BJ (cell line): ENCODE measurements around the gene OSBPL6. TPM values are rescaled to one million over a fixed set of nuclear protein-coding genes. Genes with fewer than 3 reads are reported as not detected.
"Not testable (repeated sequence)": the region's sequence is repeated elsewhere in the genome, so short reads cannot be mapped to it uniquely, and the experiment has no call there.

Experiments used
- CTCF ChIA-PET: fragments of 350-600 bp; formaldehyde crosslinking; extraction: SDS; loops from one replicate; lab custom pipeline; 2021; ENCODE audit warnings: antibody characterized with exemption, inconsistent platforms; lab: Yijun Ruan, JAX
- POLR2A ChIA-PET: fragments of 300-600 bp; sonication (Branson Sonifier 250); formaldehyde crosslinking; extraction: SDS; loops from one replicate; lab custom pipeline; 2021; ENCODE audit warnings: antibody characterized with exemption; lab: Charles Lee
- DNase-seq: peaks from one replicate; pipeline ENCODE4 v3.0.0-alpha.2; 2011; ENCODE audit warnings: low read depth
- H3K27me3 ChIP-seq: 2 replicates; pipeline ENCODE4 v1.6.0; 2011; ENCODE audit warnings: low read length; ENCODE audit not compliant: control insufficient read depth, insufficient read depth
- H3K36me3 ChIP-seq: 2 replicates; pipeline ENCODE4 v1.5.1; 2011; ENCODE audit warnings: low read length; ENCODE audit not compliant: control insufficient read depth, insufficient read depth
- H3K4me3 ChIP-seq: 2 replicates; pipeline ENCODE4 v1.5.1; 2011; ENCODE audit warnings: low read depth, mild to moderate bottlenecking, control low read depth, low read length
- CTCF ChIP-seq: IDR thresholded peaks from 2 replicates; pipeline ENCODE4 v1.5.1; 2011; ENCODE audit warnings: low read depth, mild to moderate bottlenecking, control low read depth, inconsistent platforms, low read length, moderate library complexity; ENCODE audit not compliant: insufficient read depth
- polyA minus RNA-seq: library from RNA; depleted of rRNA, polyadenylated mRNA; stranded (reverse); fragments of >200 nt; gene quantifications from 2 replicates; pipeline ENCODE4 v1.2.3, GENCODE V29; 2011; rRNA and poly(A)+ RNA removed
- polyA plus RNA-seq: library from polyadenylated mRNA; depleted of rRNA; stranded (reverse); fragments of >200 nt; gene quantifications from 2 replicates; pipeline ENCODE4 v1.2.3, GENCODE V29; 2011; rRNA removed

OSBPL6 gene
- 3.7 and 5.1 TPM in 2 replicates for polyA plus RNA-seq
- polyA minus RNA-seq = 2.5 and 3.2 TPM in 2 replicates

DNA sequence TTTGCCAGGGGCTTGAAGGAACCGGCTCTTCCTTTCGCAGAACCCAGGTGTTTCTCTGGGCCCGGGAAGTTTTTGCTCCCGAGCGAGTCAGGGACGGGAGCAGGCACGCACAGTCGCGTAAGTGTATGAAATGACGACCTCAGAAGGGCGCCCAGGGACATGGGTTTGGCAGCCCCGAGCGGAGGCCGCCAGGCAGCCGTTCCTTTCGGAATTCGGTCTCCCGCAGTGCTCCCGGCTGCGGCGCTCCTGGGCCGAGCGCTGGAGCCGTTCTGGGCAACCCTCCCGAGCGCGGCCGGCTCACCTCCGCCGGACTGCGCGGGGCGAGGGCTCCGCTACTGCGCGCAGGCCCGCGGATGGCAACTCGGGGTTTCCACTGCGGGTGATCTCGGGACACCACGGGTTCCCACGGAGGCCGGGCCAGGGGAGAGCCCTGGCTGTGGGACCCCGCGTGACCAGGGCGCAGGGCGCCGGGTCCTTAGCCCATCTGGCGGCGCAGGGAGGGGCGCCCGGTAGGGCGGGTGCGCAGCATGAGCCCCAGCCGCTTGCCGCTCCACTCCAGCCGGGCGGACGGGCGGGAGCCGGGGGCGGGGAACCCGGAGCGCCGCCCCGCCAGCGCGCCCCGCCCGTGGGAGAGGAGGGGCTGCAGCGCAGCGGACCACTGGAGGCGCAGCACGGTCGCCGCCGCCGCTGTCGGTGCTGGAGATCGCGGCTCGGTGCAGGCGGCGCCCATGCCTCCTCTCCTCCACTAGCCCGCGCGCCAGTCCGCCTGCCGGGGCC, at the start of gene OSBPL6:
TSS of gene OSBPL6 (plus strand) at position 690 of the 777 bp plus-strand sequence. CDS start 111,673 bp downstream, outside the sequence.
- no peak for TF ChIP-seq CTCF
- CTCF ChIA-PET = interaction anchor here (0.8 to 2.0 kb wide), 4 partner anchors 9 to 61 kb away, joined by 3 to 6 read pairs (median 4); no protein-coding TSS in a partner anchor
- no peaks in the 10 kb centered on the region for H3K36me3 ChIP-seq
- H3K27me3 ChIP-seq = no peaks in the 10 kb centered on the region
- POLR2A ChIA-PET = no interaction called here
- DNase-seq = peak; percentile 39
- peak within 1 kb of the TSS; percentile 93 for H3K4me3 ChIP-seq

DNA sequence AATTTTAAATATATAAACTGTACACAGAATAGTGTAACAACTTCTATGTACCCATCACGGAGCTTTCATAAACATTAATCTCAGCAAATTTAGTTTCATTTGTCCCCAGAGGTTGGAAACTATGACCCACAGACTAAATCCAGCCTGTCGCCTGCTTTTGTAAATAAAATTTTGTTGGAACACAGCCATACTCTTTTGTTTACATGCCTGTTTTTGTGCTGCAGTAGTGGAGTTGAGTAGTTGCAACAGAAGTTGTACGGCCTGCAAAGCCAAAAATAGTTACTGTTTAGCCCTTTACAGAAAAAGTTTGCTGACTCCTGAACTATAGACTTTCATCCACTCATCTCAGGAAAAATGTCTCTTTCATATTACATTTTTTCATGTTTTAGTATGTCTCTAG, 42.3 kb upstream of the OSBPL6 start:
- TF ChIP-seq CTCF = no peak
- ChIA-PET CTCF (no interaction called here), POLR2A (no interaction called here)
- Histone ChIP-seq H3K27me3 (no peaks in the 10 kb centered on the region), H3K36me3 (no peaks in the 10 kb centered on the region), H3K4me3 (no peak overlapping the region)
- DNase-seq = no peak

DNA sequence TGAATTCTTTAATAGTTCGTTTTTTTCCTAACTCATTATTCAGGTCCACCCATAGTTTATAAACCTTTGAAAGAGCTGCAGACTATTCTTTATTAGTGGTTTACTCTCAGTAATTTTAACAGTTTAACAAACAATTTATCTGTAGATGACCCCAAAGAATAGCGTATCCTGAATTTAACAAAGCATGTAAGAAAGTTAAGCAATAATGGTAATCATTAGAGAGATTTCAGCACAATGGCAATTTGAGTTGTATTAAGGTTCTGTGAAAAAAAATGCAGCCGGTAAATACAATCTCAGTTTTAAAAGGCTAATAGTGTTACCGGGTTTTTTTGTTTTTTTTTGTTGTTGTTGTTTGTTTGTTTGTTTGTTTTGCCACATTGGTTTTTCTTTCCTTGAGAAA, 41.8 kb upstream of the OSBPL6 start:
- POLR2A ChIA-PET = interaction anchor here (0.6 kb wide), 1 partner anchor 13 kb away, joined by 4 read pairs; no protein-coding TSS in a partner anchor

GRCh38 chr2:178152977-178153376, 41.3 kb upstream of the OSBPL6 start:
- H3K4me3 ChIP-seq = no peak overlapping the region
- ChIA-PET CTCF (interaction anchor here (1.2 kb wide), 1 partner anchor 19 kb away, joined by 3 read pairs; no protein-coding TSS in a partner anchor), POLR2A (interaction anchor here (0.6 kb wide), 1 partner anchor 13 kb away, joined by 4 read pairs; no protein-coding TSS in a partner anchor)
- no peaks in the 10 kb centered on the region for H3K36me3 ChIP-seq
- TF ChIP-seq CTCF = no peak
- no peaks in the 10 kb centered on the region for H3K27me3 ChIP-seq
- no peak for DNase-seq

More for the DNA sequence above, 41.8 kb upstream of the OSBPL6 start:
- no peak for DNase-seq
- CTCF ChIA-PET = no interaction called here
- no peaks in the 10 kb centered on the region for H3K36me3 ChIP-seq
- H3K4me3 ChIP-seq = no peak overlapping the region
- TF ChIP-seq CTCF = no peak
- H3K27me3 ChIP-seq = no peaks in the 10 kb centered on the region

GRCh38 chr2:178153878-178154277, 40.4 kb upstream of the OSBPL6 start:
- H3K4me3 ChIP-seq, H3K27me3 ChIP-seq, POLR2A ChIA-PET, H3K36me3 ChIP-seq, DNase-seq: not testable (repeated sequence)
- CTCF ChIA-PET = interaction anchor here (1.2 kb wide), 1 partner anchor 20 kb away, joined by 3 read pairs; no protein-coding TSS in a partner anchor
